Measurements from ENCODE around the gene DISP3.

Gene DISP3

GRCh38 chr1:11456965-11457364 lies 22.0 kb upstream of the DISP3 start:
- no peak for DNase-seq (ENCODE audit: low read depth)

GRCh38 chr1:11458811-11459275 lies 20.1 kb upstream of the DISP3 start:
- no peak for DNase-seq (ENCODE audit: low read depth)

GRCh38 chr1:11461531-11462137 lies 17.3 kb upstream of the DISP3 start:
- DNase-seq (ENCODE audit: low read depth): no peak

GRCh38 chr1:11462224-11462923 lies 16.6 kb upstream of the DISP3 start:
- DNase-seq (ENCODE audit: low read depth): no peak

- no peak for DNase-seq (ENCODE audit: low read depth)
These were observed 15.8 kb upstream of the DISP3 start for GRCh38 chr1:11463177-11463576.

GRCh38 chr1:11465307-11465706 lies 13.6 kb upstream of the DISP3 start:
- DNase-seq (ENCODE audit: low read depth): no peak

GRCh38 chr1:11466416-11466815 lies 12.5 kb upstream of the DISP3 start:
- no peak for DNase-seq (ENCODE audit: low read depth)

GRCh38 chr1:11468878-11469277 lies 10.1 kb upstream of the DISP3 start:
- no peak for DNase-seq (ENCODE audit: low read depth)

GRCh38 chr1:11470912-11471311 lies 8.0 kb upstream of the DISP3 start:
- DNase-seq (ENCODE audit: low read depth): no peak

GRCh38 chr1:11471473-11471872 lies 7.5 kb upstream of the DISP3 start:
- no peak for DNase-seq (ENCODE audit: low read depth)

- DNase-seq (ENCODE audit: low read depth): no peak
These were observed 6.7 kb upstream of the DISP3 start for GRCh38 chr1:11472284-11472683.

GRCh38 chr1:11472741-11473140 lies 6.2 kb upstream of the DISP3 start:
- no peak for DNase-seq (ENCODE audit: low read depth)

GRCh38 chr1:11473491-11474034 lies 5.4 kb upstream of the DISP3 start:
- no peak for DNase-seq (ENCODE audit: low read depth)

GRCh38 chr1:11474826-11475225 lies 4.1 kb upstream of the DISP3 start:
- no peak for DNase-seq (ENCODE audit: low read depth)

GRCh38 chr1:11475748-11476147 lies 3.2 kb upstream of the DISP3 start:
- no peak for DNase-seq (ENCODE audit: low read depth)

GRCh38 chr1:11479375-11479979 lies 522 bp downstream of the DISP3 start:
- no peak for DNase-seq (ENCODE audit: low read depth)

- DNase-seq (ENCODE audit: low read depth): no peak
These were observed 2.1 kb downstream of the DISP3 start for GRCh38 chr1:11481019-11481418.

GRCh38 chr1:11482198-11482597 lies 3.2 kb downstream of the DISP3 start:
- DNase-seq (ENCODE audit: low read depth): no peak

- DNase-seq (ENCODE audit: low read depth): no peak
These were observed 3.9 kb downstream of the DISP3 start for GRCh38 chr1:11482701-11483479.

- DNase-seq (ENCODE audit: low read depth): no peak
These were observed 4.8 kb downstream of the DISP3 start for GRCh38 chr1:11483581-11484320.

GRCh38 chr1:11484321-11484655 lies 5.3 kb downstream of the DISP3 start:
- no peak for DNase-seq (ENCODE audit: low read depth)

- no peak for DNase-seq (ENCODE audit: low read depth)
These were observed 6.2 kb downstream of the DISP3 start for GRCh38 chr1:11485191-11485590.

Data from stimulated activated CD8-positive, alpha-beta memory T cell treated with anti-CD3 and anti-CD28 coated beads, Interleukin-4, amount 100 ng/mL, for 24 hours (primary cell).